ENCODE data around the gene EXT2.

The EXT2 gene

GRCh38 chr11:44136176-44136945, 40.9 kb downstream of the EXT2 start:
- DNase-seq = no peak

GRCh38 chr11:44137057-44137456, 41.6 kb downstream of the EXT2 start:
- no peak for DNase-seq

GRCh38 chr11:44138286-44138685, 42.8 kb downstream of the EXT2 start:
- DNase-seq = no peak

- DNase-seq = no peak
These were observed 43.5 kb downstream of the EXT2 start for GRCh38 chr11:44138980-44139379.

GRCh38 chr11:44139565-44140330, 44.3 kb downstream of the EXT2 start:
- DNase-seq = no peak

- DNase-seq = no peak
These were observed 44.9 kb downstream of the EXT2 start for GRCh38 chr11:44140372-44140771.

GRCh38 chr11:44140805-44141204, 45.3 kb downstream of the EXT2 start:
- DNase-seq = no peak

GRCh38 chr11:44143987-44144909, 48.8 kb downstream of the EXT2 start:
- DNase-seq = no peak

- no peak for DNase-seq
These were observed 49.7 kb downstream of the EXT2 start for GRCh38 chr11:44145011-44145775.

GRCh38 chr11:44146931-44147330, 51.5 kb downstream of the EXT2 start:
- DNase-seq = no peak

GRCh38 chr11:44147751-44148150, 52.3 kb downstream of the EXT2 start:
- no peak for DNase-seq

GRCh38 chr11:44149651-44150050, 54.2 kb downstream of the EXT2 start:
- DNase-seq = no peak

- DNase-seq = no peak
These were observed 54.9 kb downstream of the EXT2 start for GRCh38 chr11:44150401-44150800.

GRCh38 chr11:44157019-44157418, 61.5 kb downstream of the EXT2 start:
- DNase-seq = no peak

GRCh38 chr11:44158384-44158783, 62.9 kb downstream of the EXT2 start:
- no peak for DNase-seq

- no peak for DNase-seq
These were observed 64.6 kb downstream of the EXT2 start for GRCh38 chr11:44159848-44160721.

GRCh38 chr11:44162004-44162403, 66.5 kb downstream of the EXT2 start:
- no peak for DNase-seq

- DNase-seq = no peak
These were observed 67.2 kb downstream of the EXT2 start for GRCh38 chr11:44162662-44163061.

- no peak for DNase-seq
These were observed 70.0 kb downstream of the EXT2 start for GRCh38 chr11:44165432-44165831.

GRCh38 chr11:44167046-44167445, 71.6 kb downstream of the EXT2 start:
- no peak for DNase-seq

- DNase-seq = no peak
These were observed 76.0 kb downstream of the EXT2 start for GRCh38 chr11:44171518-44171917.
